ENCODE results near the gene SPESP1. TPM values are rescaled to one million over a fixed set of nuclear protein-coding genes. Genes with fewer than 3 reads are reported as not detected.
"Not testable (repeated sequence)": the region's sequence is repeated elsewhere in the genome, so short reads cannot be mapped to it uniquely, and the experiment has no call there.

The SPESP1 gene
- total RNA-seq, 2 donors from 2014 or later: 0.86 to 1.1 TPM

DNA sequence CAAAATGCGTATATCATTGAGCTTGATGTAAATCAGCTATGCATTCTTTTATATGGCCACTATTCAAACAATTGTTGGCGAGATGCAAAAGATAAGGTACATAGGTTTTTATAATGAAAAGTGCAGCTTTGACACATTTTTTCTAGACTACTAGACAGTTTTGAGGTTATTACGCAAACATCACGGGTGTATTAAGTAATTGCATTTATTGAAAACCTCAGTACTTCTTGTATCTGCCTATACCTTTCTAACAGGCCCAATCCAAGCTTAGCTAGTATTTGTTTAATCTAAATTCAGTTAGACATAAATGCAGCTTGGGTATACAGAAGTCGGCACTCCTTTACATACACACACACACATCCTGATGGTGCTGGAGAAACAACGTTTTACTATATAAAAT is 2.7 kb downstream of the SPESP1 start:
- H3K4me1 Mint-ChIP-seq: no peaks in the 10 kb centered on the region
- H3K27me3 Mint-ChIP-seq: peaks cover 11% of the 10 kb centered on the region
- no peak for ATAC-seq (replicated peaks)
- H3K27ac Mint-ChIP-seq: no peak overlapping the region
- H3K9me3 Mint-ChIP-seq: no peaks in the 10 kb centered on the region
- H3K36me3 Mint-ChIP-seq (ENCODE audit: low read depth): no peaks in the 10 kb centered on the region
- no peak overlapping the region for H3K4me3 Mint-ChIP-seq

DNA sequence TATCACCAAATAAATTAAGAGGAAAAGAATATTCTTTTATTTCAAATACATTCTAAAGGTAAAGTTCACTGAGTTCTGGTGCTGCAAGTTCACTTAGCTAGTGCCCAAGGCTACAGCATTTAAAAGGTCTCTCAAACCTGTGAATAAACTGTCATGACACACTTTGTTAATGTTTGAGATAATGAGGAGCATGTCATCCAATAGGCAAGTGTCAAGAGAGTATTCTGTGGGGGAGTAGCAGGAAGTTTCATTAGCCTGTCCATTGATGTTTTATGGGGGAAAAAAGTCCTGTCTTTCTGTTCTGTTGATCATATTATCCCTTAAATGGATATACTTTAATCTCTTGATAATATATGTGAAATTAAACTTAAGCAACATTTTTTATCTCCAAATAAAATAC is 4.0 kb downstream of the SPESP1 start:
- H3K4me3 Mint-ChIP-seq: no peak overlapping the region
- no peaks in the 10 kb centered on the region for H3K36me3 Mint-ChIP-seq (ENCODE audit: low read depth)
- H3K9me3 Mint-ChIP-seq: no peaks in the 10 kb centered on the region
- no peaks in the 10 kb centered on the region for H3K4me1 Mint-ChIP-seq
- no peak for ATAC-seq (replicated peaks)
- H3K27ac Mint-ChIP-seq: no peak overlapping the region
- peaks cover 16% of the 10 kb centered on the region for H3K27me3 Mint-ChIP-seq

DNA sequence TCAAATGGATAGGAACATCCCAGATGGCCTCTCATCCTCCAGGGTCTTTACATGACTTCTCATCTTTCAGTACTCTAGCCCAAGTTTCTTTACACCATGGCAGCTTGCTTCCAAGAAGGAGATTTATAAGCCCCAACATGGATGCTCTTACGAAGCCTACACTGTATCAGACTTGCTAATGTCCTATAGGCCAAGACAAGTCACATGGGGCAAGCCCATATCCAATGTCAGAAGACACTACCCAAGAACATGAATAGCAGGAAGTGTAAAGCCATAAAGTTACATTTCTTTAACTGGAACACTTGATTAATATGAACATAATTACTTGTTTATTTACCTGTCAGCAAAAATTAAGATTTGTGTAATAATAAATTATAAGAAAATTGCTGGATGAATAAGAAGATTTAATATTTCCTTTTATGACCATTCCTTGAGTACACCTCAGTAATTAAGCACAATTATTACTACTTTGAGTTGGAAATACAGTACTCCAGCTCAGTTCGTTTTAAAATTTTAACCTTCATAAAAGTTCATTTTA is 5.1 kb downstream of the SPESP1 start:
- Mint-ChIP-seq H3K9me3 (no peaks in the 10 kb centered on the region), H3K27ac (no peak overlapping the region), H3K36me3 (ENCODE audit: low read depth) (no peaks in the 10 kb centered on the region), H3K4me1 (no peaks in the 10 kb centered on the region), H3K4me3 (no peak overlapping the region), H3K27me3 (peaks cover 18% of the 10 kb centered on the region)
- no peak for ATAC-seq (replicated peaks)

DNA sequence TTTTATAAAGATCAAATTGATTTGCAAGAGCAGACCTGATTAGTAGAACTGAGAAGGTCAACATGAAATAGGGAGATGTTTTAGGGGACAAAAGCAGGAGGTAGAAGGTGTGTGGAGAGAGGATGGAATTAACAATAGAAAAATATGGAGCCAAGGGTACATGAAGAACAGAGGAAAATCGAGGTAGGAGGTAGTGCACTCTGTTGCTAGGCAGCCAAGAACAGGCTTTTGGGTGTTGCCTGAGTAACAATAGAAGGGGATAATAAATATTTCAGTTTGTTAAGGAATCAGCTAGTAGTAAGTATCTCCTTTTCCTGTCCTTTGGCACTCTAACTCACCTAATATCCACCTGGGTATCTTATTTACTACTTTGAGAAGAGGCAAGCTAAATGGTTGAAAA is 9.2 kb downstream of the SPESP1 start:
- Mint-ChIP-seq H3K36me3 (ENCODE audit: low read depth) (no peaks in the 10 kb centered on the region), H3K4me1 (no peaks in the 10 kb centered on the region), H3K27ac (no peak overlapping the region), H3K27me3 (peaks cover 34% of the 10 kb centered on the region), H3K4me3 (no peak overlapping the region), H3K9me3 (no peaks in the 10 kb centered on the region)
- ATAC-seq (replicated peaks): no peak

DNA sequence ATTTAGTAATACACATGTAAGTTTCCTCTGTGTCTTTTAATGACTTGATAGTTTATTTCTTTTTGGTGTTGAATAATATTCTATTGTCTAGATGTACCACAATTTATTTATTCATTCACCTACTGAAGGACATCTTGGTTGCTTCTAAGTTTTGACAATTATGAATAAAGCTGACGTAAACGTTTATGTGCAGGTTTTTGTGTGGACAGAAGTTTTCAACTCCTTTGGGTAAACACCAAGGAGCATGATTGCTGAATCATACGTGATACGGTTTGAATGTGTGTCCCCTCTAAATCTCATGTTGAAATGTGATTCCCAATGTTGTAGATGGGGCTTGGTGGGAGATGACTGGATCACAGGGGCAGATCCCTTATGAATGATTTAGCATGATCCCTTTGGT is 21.5 kb downstream of the SPESP1 start:
- Mint-ChIP-seq H3K4me1 (no peaks in the 10 kb centered on the region), H3K27ac (no peak overlapping the region), H3K4me3 (no peak overlapping the region), H3K27me3 (peaks cover 21% of the 10 kb centered on the region), H3K36me3 (ENCODE audit: low read depth) (no peaks in the 10 kb centered on the region), H3K9me3 (no peaks in the 10 kb centered on the region)
- no peak for ATAC-seq (replicated peaks)

DNA sequence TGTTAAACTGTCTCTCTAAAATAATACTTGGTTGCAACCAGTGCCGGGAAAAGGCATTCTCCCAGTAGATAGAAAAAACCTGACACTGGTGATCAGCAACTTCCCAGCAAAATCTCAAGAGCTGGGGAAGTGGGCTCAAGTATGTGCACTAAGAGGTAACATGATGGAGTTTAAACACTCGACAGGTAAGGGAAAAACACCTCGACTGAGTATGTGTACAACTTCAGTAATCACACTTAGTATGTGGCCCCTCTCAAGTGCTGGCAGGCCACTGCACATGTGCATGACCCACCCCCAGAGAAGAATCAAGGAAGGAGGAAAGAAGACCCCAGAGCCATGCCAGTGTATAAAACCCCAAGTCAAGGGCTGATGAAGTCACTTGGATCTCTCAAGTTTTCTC is 27.4 kb downstream of the SPESP1 start:
- Mint-ChIP-seq H3K27me3 (peaks cover 40% of the 10 kb centered on the region), H3K4me3 (no peak overlapping the region), H3K9me3 (peaks cover 4% of the 10 kb centered on the region), H3K27ac (no peak overlapping the region), H3K36me3 (ENCODE audit: low read depth) (no peaks in the 10 kb centered on the region), H3K4me1 (no peaks in the 10 kb centered on the region)
- ATAC-seq (replicated peaks): no peak

DNA sequence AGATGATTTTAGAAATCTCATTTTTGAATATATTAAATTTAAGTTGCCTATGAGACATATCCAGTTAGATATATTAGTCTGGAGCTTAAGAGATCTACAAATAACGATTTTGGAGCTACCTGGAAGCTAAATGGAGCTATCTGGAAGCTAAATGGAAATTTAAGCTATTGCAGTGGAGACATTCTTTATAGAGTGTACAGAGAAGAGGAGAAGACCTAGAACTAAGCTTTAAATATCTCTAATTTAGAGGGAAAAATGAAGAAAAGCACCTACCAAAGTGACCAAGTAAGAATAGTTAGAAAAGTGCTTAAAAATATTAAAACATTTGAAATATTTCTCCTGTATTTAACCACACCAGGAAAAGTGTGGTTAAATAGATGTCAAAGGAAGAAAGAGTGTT is 28.3 kb downstream of the SPESP1 start:
- Mint-ChIP-seq H3K27ac (no peak overlapping the region), H3K36me3 (ENCODE audit: low read depth) (no peaks in the 10 kb centered on the region)
- no peak for ATAC-seq (replicated peaks)

DNA sequence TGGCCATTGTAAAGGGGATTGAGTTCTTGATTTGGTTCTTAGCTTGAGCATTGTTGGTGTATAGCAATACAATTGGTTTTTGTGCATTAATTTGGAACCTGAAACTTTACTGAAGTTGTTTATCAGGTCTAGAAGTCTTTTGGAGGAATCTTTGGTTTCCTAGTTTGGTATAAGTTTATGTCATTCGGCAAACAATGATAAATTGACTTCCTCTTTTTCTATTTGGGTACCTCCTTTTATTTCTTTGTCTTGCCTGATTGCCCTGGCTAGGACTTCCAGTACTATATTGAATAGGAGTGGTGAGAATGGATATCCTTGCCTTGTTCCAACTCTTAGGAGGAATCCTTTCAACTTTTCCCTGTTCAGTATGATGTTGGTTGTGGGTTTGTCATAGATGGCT is 32.1 kb downstream of the SPESP1 start:
- H3K4me3 Mint-ChIP-seq: no peak overlapping the region
- H3K27ac Mint-ChIP-seq: no peak overlapping the region
- ATAC-seq (replicated peaks): no peak
- H3K9me3 Mint-ChIP-seq: peaks cover 4% of the 10 kb centered on the region
- peaks cover 45% of the 10 kb centered on the region for H3K27me3 Mint-ChIP-seq
- H3K36me3 Mint-ChIP-seq (ENCODE audit: low read depth): no peaks in the 10 kb centered on the region
- no peaks in the 10 kb centered on the region for H3K4me1 Mint-ChIP-seq

More for the DNA sequence above, 28.3 kb downstream of the SPESP1 start:
- peaks cover 41% of the 10 kb centered on the region for H3K27me3 Mint-ChIP-seq
- H3K4me3 Mint-ChIP-seq: no peak overlapping the region
- H3K9me3 Mint-ChIP-seq: peaks cover 4% of the 10 kb centered on the region
- H3K4me1 Mint-ChIP-seq: no peaks in the 10 kb centered on the region

DNA sequence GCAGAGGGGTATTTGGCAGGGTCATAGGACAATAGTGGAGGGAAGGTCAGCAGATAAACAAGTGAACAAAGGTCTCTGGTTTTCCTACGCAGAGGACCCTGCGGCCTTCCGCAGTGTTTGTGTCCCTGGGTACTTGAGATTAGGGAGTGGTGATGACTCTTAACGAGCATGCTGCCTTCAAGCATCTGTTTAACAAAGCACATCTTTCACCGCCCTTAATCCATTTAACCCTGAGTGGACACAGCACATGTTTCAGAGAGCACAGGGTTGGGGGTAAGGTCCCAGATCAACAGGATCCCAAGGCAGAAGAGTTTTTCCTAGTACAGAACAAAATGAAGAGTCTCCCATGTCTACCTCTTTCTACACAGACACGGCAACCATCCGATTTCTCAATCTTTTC is 33.4 kb downstream of the SPESP1 start:
- not testable (repeated sequence) for H3K4me3 Mint-ChIP-seq; H3K27ac Mint-ChIP-seq; H3K9me3 Mint-ChIP-seq; H3K4me1 Mint-ChIP-seq; ATAC-seq (replicated peaks); H3K36me3 Mint-ChIP-seq (ENCODE audit: low read depth)
- H3K27me3 Mint-ChIP-seq: peaks cover 46% of the 10 kb centered on the region

DNA sequence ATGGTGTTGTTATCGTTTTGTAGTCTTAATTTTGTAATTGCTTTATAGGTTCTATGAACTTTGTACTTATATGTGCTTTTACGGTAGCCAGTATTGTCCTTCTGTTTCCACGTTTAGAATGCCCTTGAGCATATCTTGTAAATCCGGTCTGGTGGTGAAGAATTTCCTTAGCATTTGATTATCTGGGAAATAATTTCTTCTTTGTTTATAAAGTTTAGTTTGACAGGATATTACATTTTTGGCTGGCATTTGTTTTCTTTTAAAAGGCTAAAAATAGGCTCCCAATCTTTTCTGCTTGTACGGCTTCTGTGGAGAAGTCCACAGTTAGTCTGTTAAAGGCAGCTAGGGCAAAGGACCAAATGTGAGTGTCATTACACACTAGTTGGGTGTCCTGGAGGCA is 36.7 kb downstream of the SPESP1 start:
- H3K4me1 Mint-ChIP-seq: no peaks in the 10 kb centered on the region
- no peak for ATAC-seq (replicated peaks)
- H3K27me3 Mint-ChIP-seq: peaks cover 46% of the 10 kb centered on the region
- no peaks in the 10 kb centered on the region for H3K36me3 Mint-ChIP-seq (ENCODE audit: low read depth)
- no peak overlapping the region for H3K4me3 Mint-ChIP-seq
- no peak overlapping the region for H3K27ac Mint-ChIP-seq
- H3K9me3 Mint-ChIP-seq: peaks cover 14% of the 10 kb centered on the region

DNA sequence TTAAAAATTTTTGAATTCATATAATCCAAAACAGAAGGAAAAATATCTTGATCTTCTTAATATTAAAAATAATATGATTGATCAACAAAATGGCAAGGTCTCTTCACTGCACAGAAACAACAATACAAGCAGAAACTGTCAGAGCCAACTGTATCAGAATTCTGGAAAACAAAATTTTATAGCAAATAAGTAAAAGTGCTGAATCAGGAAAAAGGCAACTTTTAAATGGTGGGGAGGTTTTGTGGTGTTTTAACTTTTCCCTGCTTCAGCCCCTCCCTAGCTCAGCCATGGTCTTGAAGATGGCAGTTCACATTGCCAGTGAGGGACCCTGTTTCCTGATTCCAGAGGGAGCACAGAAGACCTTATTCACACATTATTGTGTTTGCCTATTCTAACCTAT is 37.6 kb downstream of the SPESP1 start:
- ATAC-seq (replicated peaks): no peak
- Mint-ChIP-seq H3K27me3 (peaks cover 50% of the 10 kb centered on the region), H3K4me3 (no peak overlapping the region), H3K4me1 (no peaks in the 10 kb centered on the region), H3K27ac (no peak overlapping the region), H3K9me3 (peaks cover 13% of the 10 kb centered on the region), H3K36me3 (ENCODE audit: low read depth) (no peaks in the 10 kb centered on the region)

DNA sequence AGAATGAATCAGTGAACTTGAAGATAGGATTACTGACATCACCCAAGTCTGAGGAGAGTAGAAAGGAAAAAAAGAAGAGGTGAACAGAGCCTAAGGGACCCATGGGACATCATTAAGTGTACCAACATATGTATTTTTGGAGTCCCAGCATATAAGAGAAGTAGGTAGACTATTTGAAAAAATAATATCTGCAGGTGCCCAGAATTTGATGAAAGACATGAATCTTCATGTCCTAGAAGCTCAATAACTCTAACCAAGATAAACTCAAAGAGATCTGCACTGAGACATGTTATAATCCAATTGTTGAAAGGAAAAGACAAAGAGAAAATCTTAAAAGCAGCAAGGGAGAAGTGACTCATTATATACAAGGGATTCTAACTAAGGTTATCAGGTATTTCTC is 39.0 kb downstream of the SPESP1 start:
- peaks cover 53% of the 10 kb centered on the region for H3K27me3 Mint-ChIP-seq
- no peaks in the 10 kb centered on the region for H3K4me1 Mint-ChIP-seq
- no peaks in the 10 kb centered on the region for H3K36me3 Mint-ChIP-seq (ENCODE audit: low read depth)
- no peak overlapping the region for H3K27ac Mint-ChIP-seq
- no peak for ATAC-seq (replicated peaks)
- no peak overlapping the region for H3K4me3 Mint-ChIP-seq
- H3K9me3 Mint-ChIP-seq: peaks cover 13% of the 10 kb centered on the region

DNA sequence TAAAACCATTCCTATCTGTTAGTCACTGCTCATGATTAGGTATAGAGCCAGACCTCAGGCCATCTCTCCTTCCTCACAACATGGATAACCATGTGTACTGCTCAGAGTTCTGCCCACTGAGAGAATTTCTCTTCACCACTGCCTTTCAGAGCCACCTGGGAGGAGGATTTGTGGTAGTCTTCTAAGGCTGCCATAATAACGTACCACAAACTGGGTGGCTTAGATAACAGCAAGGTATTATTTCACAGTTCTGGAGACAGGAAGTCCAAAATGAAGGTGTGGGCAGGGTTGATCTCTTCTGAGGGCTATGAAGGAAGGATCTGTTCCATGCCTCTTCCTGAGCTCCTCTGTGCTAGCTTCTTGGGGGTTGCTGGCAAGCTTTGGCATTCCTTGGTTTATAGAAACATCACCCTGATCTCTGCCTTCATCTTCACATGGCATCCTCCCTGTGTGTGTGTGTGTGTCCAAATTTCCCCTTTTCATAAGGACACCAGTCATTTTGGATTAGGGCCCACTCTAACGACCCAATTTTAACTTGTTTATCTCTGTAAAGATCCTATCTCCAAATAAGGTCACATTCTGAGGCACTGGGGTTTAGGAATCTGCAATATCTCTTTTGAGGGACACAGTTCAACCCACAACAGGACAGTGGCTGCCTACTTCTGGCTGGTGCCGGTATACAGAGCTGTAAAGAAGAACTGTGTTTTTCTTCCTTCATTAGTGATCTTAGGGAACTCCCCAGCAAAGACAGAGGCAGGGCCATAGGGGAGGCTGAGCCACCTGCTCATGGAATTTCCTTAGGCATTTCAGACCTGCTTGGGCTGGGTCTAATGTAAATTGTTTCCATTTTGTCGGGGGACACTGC is 42.1 kb downstream of the SPESP1 start:
- Mint-ChIP-seq H3K27ac (no peak overlapping the region), H3K4me1 (no peaks in the 10 kb centered on the region), H3K9me3 (peaks cover 17% of the 10 kb centered on the region), H3K4me3 (no peak overlapping the region), H3K27me3 (peaks cover 44% of the 10 kb centered on the region), H3K36me3 (ENCODE audit: low read depth) (no peaks in the 10 kb centered on the region)
- no peak for ATAC-seq (replicated peaks)

DNA sequence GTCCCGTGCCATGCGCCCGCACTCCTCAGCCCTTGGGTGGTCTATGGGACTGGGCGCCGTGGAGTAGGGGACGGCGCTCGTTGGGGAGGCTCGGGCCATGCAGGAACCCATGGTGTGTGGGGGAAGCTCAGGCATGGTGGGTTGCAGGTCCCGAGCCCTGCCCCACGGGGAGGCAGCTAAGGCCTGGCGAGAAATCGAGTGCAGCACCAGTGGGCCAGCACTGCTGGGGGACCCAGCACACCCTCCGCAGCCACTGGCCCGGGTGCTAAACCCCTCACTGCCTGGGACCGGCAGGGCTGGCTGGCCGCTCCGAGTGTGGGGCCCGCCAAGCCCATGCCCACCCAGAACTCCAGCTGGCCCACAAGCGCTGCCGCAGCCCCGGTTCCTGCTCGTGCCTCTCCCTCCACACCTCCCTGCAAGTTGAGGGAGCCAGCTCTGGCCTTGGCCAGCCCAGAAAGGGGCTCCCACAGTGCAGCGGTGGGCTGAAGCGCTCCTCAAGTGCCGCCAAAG is 45.4 kb downstream of the SPESP1 start:
- ATAC-seq (replicated peaks); H3K9me3 Mint-ChIP-seq; H3K4me1 Mint-ChIP-seq; H3K36me3 Mint-ChIP-seq (ENCODE audit: low read depth); H3K4me3 Mint-ChIP-seq; H3K27ac Mint-ChIP-seq: not testable (repeated sequence)
- peaks cover 36% of the 10 kb centered on the region for H3K27me3 Mint-ChIP-seq

DNA sequence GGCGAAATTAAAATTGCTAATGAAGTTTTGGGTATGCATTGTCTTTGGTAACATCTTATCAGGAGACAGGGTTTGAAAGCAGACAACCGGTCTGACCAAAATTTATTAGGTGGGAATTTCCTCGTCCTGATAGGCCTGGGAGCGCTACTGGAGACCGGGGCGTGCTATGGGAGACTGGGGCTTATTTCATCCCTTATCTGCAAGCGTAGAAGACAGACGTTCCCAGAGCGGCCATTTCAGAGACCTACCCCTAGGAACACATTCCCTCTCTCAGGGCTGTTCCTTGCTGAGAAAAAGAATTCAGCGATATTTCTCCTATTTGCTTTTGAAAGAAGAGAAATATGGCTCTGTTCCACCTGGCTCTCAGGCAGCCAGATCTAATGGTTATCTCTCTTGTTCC is 47.1 kb downstream of the SPESP1 start:
- peaks cover 38% of the 10 kb centered on the region for H3K27me3 Mint-ChIP-seq
- not testable (repeated sequence) for H3K9me3 Mint-ChIP-seq; ATAC-seq (replicated peaks); H3K27ac Mint-ChIP-seq; H3K4me3 Mint-ChIP-seq; H3K4me1 Mint-ChIP-seq; H3K36me3 Mint-ChIP-seq (ENCODE audit: low read depth)
